Measurements from ENCODE around the gene CYP24A1. TPM values are rescaled to one million over a fixed set of nuclear protein-coding genes. Genes with fewer than 3 reads are reported as not detected.
A peak's percentile ranks its signal among the peaks of the same experiment; 100 is the strongest.

The CYP24A1 gene
- total RNA-seq, 1 donor from 2014 or later = 5.9 TPM

DNA sequence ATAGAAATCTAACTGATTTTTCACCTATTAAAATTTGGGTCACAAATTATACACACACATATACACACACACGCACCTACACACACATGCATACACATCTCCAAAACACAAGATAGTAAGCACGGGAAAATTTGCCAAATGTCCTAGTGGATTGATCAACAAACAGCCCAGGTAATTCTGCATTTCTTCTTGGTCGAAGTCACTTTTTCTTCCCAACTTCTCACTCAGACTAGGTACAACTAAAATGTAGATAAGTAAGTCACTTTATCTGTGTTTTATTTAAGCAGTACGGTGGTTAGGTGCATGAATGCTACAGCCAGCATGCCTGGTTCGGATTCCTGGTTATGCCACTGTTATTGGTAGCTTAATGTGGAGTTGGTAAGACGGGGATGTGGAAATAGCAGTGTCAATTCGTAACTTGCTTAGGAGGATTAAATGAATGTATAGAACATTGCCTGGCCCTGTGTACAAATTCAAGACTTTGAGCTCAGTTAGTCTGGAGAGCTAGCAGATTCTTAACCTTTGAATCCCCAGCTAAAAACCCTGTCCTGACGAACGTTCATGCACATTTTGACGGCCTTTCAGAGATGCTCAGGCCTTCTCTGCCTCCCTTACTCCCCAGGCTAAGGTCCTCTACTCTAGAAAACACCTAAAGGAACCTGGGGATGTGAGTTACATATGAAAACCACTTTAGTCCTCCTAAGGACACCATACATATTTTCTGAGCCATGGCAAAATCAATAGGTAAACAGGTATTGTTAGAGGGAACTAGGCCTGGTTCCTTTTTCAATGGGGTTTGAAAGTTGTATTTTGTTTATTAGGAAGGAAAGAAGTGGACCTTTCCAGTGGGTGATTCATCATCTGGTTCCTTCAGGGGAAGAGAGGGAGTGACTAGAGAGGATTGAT lies 50.9 kb downstream of the CYP24A1 start:
- intact Hi-C loops (cut with DNase I) = no loop called here
- no peak for TF ChIP-seq POLR2AphosphoS5 (IDR thresholded peaks at IDR 0.05; ENCODE audit: insufficient read depth in 1 of 2, low read depth in 1 of 2)
- TF ChIP-seq POLR2A (IDR thresholded peaks at IDR 0.05) = no peak
- TF ChIP-seq, protein P1, sequence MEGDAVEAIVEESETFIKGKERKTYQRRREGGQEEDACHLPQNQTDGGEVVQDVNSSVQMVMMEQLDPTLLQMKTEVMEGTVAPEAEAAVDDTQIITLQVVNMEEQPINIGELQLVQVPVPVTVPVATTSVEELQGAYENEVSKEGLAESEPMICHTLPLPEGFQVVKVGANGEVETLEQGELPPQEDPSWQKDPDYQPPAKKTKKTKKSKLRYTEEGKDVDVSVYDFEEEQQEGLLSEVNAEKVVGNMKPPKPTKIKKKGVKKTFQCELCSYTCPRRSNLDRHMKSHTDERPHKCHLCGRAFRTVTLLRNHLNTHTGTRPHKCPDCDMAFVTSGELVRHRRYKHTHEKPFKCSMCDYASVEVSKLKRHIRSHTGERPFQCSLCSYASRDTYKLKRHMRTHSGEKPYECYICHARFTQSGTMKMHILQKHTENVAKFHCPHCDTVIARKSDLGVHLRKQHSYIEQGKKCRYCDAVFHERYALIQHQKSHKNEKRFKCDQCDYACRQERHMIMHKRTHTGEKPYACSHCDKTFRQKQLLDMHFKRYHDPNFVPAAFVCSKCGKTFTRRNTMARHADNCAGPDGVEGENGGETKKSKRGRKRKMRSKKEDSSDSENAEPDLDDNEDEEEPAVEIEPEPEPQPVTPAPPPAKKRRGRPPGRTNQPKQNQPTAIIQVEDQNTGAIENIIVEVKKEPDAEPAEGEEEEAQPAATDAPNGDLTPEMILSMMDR (IDR thresholded peaks at IDR 0.05) = no peak
- Histone ChIP-seq H3K27ac (peak overlapping the region; percentile 85), H3K4me3 (no peak overlapping the region), H3K27me3 (no peaks in the 10 kb centered on the region), H3K9me3 (no peaks in the 10 kb centered on the region), H3K4me1 (peaks cover 35% of the 10 kb centered on the region), H3K36me3 (no peaks in the 10 kb centered on the region)
- DNase-seq (ENCODE audit: extremely low spot score in 2 of 2) = no peak

DNA sequence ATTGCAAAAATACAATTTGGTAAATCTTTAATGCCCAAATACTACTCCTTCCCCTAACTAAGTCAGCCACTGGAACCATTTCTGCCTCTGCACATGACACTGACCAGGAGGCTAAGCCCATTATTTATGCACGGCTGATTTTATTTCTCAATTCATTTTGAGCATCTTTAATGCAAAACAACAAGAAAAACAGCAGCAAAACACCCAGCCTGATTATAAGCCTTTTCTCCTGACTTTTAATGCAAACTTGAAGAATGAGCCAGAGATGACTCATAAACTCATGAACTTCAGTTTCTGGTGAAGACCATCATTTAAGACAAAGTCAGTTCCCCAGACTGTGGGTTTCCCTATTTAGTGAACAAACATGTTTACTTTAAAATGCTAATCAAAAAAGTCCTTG lies 51.6 kb downstream of the CYP24A1 start:
- no peaks in the 10 kb centered on the region for H3K27me3 ChIP-seq
- H3K36me3 ChIP-seq = no peaks in the 10 kb centered on the region
- peak; percentile 12 to 15 for TF ChIP-seq POLR2AphosphoS5 (IDR thresholded peaks at IDR 0.05; ENCODE audit: insufficient read depth in 1 of 2, low read depth in 1 of 2)
- TF ChIP-seq, protein P1 (IDR thresholded peaks at IDR 0.05) = no peak
- TF ChIP-seq POLR2A (IDR thresholded peaks at IDR 0.05) = no peak
- H3K4me1 ChIP-seq = peaks cover 35% of the 10 kb centered on the region
- DNase-seq (ENCODE audit: extremely low spot score in 2 of 2) = no peak
- H3K4me3 ChIP-seq = no peak overlapping the region
- H3K9me3 ChIP-seq = no peaks in the 10 kb centered on the region
- H3K27ac ChIP-seq = peak overlapping the region; percentile 85
- intact Hi-C loops (cut with DNase I) = no loop called here

DNA sequence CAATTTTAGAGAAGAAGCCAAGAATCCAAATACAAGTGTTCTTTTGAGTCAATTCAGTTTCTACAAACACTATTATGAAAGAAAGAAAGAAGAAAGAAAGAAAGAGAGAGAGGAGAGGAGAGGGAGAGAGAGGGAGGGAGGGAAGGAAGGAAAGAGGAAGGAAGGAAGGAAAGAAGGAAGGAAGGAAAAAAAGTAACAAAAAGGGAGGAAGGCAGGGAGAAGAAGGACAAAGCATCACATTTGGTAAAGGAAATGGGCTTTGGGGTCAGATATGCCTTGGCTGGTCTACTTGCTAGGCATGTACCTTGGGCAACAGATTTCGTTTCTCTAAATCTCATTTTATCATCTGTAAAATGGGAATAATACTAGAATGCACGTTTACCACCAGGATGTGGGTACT lies 54.0 kb downstream of the CYP24A1 start:
- no peak overlapping the region for H3K4me3 ChIP-seq
- H3K4me1 ChIP-seq = peaks cover 35% of the 10 kb centered on the region
- no peak for TF ChIP-seq POLR2AphosphoS5 (IDR thresholded peaks at IDR 0.05; ENCODE audit: insufficient read depth in 1 of 2, low read depth in 1 of 2)
- TF ChIP-seq, protein P1 (IDR thresholded peaks at IDR 0.05) = no peak
- no peak for TF ChIP-seq POLR2A (IDR thresholded peaks at IDR 0.05)
- no peaks in the 10 kb centered on the region for H3K27me3 ChIP-seq
- no peaks in the 10 kb centered on the region for H3K9me3 ChIP-seq
- DNase-seq (ENCODE audit: extremely low spot score in 2 of 2) = no peak
- H3K27ac ChIP-seq = peak overlapping the region; percentile 85
- H3K36me3 ChIP-seq = no peaks in the 10 kb centered on the region
- intact Hi-C loops (cut with DNase I) = no loop called here

DNA sequence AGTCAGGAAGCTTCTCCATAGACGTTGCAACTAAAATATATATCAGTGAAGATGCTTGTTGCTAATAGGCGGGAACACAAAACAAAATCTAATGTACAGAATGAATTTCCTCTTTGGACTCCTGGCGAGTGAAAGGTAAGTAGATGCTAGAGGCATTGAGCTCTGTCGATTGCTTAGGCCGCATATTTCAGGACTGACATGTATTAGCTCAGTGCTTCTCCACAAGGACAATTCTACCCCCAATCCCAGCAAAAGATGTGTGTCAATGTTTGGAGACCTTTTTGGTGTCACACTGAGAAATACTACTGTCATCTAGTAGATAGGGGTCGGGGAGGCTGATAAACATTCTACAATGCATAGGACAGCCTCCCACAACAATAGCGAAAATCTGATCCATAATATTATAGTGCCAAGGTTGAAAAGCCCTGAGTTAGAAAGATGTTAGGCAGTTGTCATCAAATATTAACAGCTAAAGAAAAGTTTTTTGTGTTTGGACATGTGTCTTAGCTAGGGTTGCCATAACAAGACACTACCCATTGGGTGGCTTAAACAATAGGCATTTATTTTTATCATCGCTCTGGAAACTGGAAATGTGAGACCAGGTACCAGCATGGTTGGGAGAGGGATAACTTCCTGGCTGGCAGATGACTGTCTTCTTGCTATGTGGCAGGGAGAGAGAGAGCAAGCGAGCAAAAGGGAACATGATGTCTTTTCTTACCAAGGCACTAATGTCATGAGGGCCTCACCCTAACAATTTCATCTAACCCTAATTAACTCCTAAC lies 55.4 kb downstream of the CYP24A1 start:
- H3K9me3 ChIP-seq = no peaks in the 10 kb centered on the region
- H3K4me1 ChIP-seq = peaks cover 26% of the 10 kb centered on the region
- intact Hi-C loops (cut with DNase I) = no loop called here
- TF ChIP-seq, protein P1 (IDR thresholded peaks at IDR 0.05) = no peak
- no peak for TF ChIP-seq POLR2A (IDR thresholded peaks at IDR 0.05)
- no peak for TF ChIP-seq POLR2AphosphoS5 (IDR thresholded peaks at IDR 0.05; ENCODE audit: insufficient read depth in 1 of 2, low read depth in 1 of 2)
- DNase-seq (ENCODE audit: extremely low spot score in 2 of 2) = no peak
- no peak overlapping the region for H3K27ac ChIP-seq
- H3K36me3 ChIP-seq = no peaks in the 10 kb centered on the region
- H3K4me3 ChIP-seq = no peak overlapping the region
- no peaks in the 10 kb centered on the region for H3K27me3 ChIP-seq
